HepG2 (cell line): ENCODE results near the gene FURIN. TPM values are rescaled to one million over a fixed set of nuclear protein-coding genes. Genes with fewer than 3 reads are reported as not detected.

Experiments
- GPN1 ChIP-seq: sonication (generic); formaldehyde crosslinking; IDR thresholded peaks from 2 replicates; pipeline ENCODE4 v1.5.1; 2020; ENCODE audit warnings: missing genetic modification reagents, borderline replicate concordance
- IKZF1 ChIP-seq: fragments of 450-650 bp; IDR thresholded peaks from 2 replicates; pipeline ENCODE4 v1.7.1; 2016
- KDM5B ChIP-seq: sonication (generic); formaldehyde crosslinking; IDR thresholded peaks from 2 replicates; pipeline ENCODE4 v1.4.0; 2020; ENCODE audit warnings: missing genetic modification reagents, mild to moderate bottlenecking, borderline replicate concordance
- KMT2A ChIP-seq: sonication (generic); formaldehyde crosslinking; IDR thresholded peaks from 2 replicates; pipeline ENCODE4 v1.4.0; 2020; ENCODE audit warnings: missing genetic modification reagents
- REXO4 ChIP-seq: sonication (generic); formaldehyde crosslinking; IDR thresholded peaks from 2 replicates; pipeline ENCODE4 v1.8.0; 2022; ENCODE audit warnings: missing genetic modification reagents, mild to moderate bottlenecking, borderline replicate concordance
- RNF2 ChIP-seq: fragments of 450-650 bp; conservative IDR thresholded peaks from 2 replicates; pipeline ENCODE4 v1.6.1; 2016; ENCODE audit warnings: low read depth
- TARDBP ChIP-seq: sonication (generic); formaldehyde crosslinking; IDR thresholded peaks from 2 replicates; pipeline ENCODE4 v1.8.0; 2022; ENCODE audit warnings: mild to moderate bottlenecking, missing genetic modification reagents
- ZFP62 ChIP-seq: sonication (generic); formaldehyde crosslinking; IDR thresholded peaks from 2 replicates; pipeline ENCODE4 v1.4.0; 2020; ENCODE audit warnings: missing genetic modification reagents
- ZNF280D ChIP-seq: sonication (generic); formaldehyde crosslinking; IDR thresholded peaks from 2 replicates; pipeline ENCODE4 v1.5.1; 2020; ENCODE audit warnings: mild to moderate bottlenecking, missing genetic modification reagents
- ZNF282 ChIP-seq: fragments of 450-650 bp; IDR thresholded peaks from 2 replicates; pipeline ENCODE4 v1.6.1; 2018; ENCODE audit not compliant: partially characterized antibody
- ZNF33B ChIP-seq: sonication (generic); formaldehyde crosslinking; IDR thresholded peaks from 2 replicates; pipeline ENCODE4 v1.5.1; 2020; ENCODE audit warnings: mild to moderate bottlenecking, missing genetic modification reagents
- polyA plus RNA-seq, 8 experiments: library from polyadenylated mRNA; depleted of rRNA in 3 of 8; stranded (reverse) in 7 of 8; unstranded in 1 of 8; fragments of >200 nt; fragmentation: Illumina TruSeq in 4 of 8; extraction: Trizol in 4 of 8; gene quantifications; 2 replicates each; pipeline versions ENCODE4 v1.2.1 to v1.2.3, GENCODE V29; 2011 to 2016; ENCODE audit warnings: low read depth in 4 of 8, missing spikeins in 1 of 8, mixed read lengths in 1 of 8; ENCODE audit not compliant: insufficient read depth in 1 of 8
- total RNA-seq, 5 experiments: library from RNA; depleted of rRNA; stranded (reverse); fragments of >200 nt; fragmentation: Illumina TruSeq; extraction: Trizol; gene quantifications; 2 replicates each; pipeline ENCODE4 v1.2.3, GENCODE V29; 2016; ENCODE audit warnings: low read depth in 1 of 5
- TF ChIP-seq, protein P1 (sequence below): sonication (generic); formaldehyde crosslinking; IDR thresholded peaks from 2 replicates; pipeline ENCODE4 v1.5.0; 2020; ENCODE audit warnings: mild to moderate bottlenecking, missing genetic modification reagents, borderline replicate concordance
- TF ChIP-seq, protein P2 (sequence below): sonication (generic); formaldehyde crosslinking; IDR thresholded peaks from 2 replicates; pipeline ENCODE4 v1.8.1; 2023; ENCODE audit warnings: mild to moderate bottlenecking, missing genetic modification reagents, borderline replicate concordance
- TF ChIP-seq, protein P3 (sequence below): sonication (generic); formaldehyde crosslinking; IDR thresholded peaks from 2 replicates; pipeline ENCODE4 v1.4.0; 2020; ENCODE audit warnings: missing genetic modification reagents
- TF ChIP-seq, protein P4 (sequence below): sonication (generic); formaldehyde crosslinking; IDR thresholded peaks from 2 replicates; pipeline ENCODE4 v1.4.0; 2020; ENCODE audit warnings: missing genetic modification reagents, low read depth, mild to moderate bottlenecking, borderline replicate concordance

The FURIN gene
- total and polyA plus RNA-seq, 2 of the 13 experiments (the other 11 are each of a cell fraction or from before 2014, with no cell fraction given): 15.2 to 17.4 TPM

GRCh38 chr15:90873998-90874605 is 5.7 kb downstream of the FURIN start (continued):
- TF ChIP-seq, protein P1, sequence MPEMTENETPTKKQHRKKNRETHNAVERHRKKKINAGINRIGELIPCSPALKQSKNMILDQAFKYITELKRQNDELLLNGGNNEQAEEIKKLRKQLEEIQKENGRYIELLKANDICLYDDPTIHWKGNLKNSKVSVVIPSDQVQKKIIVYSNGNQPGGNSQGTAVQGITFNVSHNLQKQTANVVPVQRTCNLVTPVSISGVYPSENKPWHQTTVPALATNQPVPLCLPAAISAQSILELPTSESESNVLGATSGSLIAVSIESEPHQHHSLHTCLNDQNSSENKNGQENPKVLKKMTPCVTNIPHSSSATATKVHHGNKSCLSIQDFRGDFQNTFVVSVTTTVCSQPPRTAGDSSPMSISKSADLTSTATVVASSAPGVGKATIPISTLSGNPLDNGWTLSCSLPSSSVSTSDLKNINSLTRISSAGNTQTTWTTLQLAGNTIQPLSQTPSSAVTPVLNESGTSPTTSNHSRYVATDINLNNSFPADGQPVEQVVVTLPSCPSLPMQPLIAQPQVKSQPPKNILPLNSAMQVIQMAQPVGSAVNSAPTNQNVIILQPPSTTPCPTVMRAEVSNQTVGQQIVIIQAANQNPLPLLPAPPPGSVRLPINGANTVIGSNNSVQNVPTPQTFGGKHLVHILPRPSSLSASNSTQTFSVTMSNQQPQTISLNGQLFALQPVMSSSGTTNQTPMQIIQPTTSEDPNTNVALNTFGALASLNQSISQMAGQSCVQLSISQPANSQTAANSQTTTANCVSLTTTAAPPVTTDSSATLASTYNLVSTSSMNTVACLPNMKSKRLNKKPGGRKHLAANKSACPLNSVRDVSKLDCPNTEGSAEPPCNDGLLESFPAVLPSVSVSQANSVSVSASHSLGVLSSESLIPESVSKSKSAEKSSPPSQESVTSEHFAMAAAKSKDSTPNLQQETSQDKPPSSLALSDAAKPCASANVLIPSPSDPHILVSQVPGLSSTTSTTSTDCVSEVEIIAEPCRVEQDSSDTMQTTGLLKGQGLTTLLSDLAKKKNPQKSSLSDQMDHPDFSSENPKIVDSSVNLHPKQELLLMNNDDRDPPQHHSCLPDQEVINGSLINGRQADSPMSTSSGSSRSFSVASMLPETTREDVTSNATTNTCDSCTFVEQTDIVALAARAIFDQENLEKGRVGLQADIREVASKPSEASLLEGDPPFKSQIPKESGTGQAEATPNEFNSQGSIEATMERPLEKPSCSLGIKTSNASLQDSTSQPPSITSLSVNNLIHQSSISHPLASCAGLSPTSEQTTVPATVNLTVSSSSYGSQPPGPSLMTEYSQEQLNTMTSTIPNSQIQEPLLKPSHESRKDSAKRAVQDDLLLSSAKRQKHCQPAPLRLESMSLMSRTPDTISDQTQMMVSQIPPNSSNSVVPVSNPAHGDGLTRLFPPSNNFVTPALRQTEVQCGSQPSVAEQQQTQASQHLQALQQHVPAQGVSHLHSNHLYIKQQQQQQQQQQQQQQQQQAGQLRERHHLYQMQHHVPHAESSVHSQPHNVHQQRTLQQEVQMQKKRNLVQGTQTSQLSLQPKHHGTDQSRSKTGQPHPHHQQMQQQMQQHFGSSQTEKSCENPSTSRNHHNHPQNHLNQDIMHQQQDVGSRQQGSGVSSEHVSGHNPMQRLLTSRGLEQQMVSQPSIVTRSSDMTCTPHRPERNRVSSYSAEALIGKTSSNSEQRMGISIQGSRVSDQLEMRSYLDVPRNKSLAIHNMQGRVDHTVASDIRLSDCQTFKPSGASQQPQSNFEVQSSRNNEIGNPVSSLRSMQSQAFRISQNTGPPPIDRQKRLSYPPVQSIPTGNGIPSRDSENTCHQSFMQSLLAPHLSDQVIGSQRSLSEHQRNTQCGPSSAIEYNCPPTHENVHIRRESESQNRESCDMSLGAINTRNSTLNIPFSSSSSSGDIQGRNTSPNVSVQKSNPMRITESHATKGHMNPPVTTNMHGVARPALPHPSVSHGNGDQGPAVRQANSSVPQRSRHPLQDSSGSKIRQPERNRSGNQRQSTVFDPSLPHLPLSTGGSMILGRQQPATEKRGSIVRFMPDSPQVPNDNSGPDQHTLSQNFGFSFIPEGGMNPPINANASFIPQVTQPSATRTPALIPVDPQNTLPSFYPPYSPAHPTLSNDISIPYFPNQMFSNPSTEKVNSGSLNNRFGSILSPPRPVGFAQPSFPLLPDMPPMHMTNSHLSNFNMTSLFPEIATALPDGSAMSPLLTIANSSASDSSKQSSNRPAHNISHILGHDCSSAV (CRISPR knock-in tag): no peak
- no peak for TF ChIP-seq REXO4 (CRISPR knock-in tag)
- no peak for TF ChIP-seq ZFP62 (CRISPR knock-in tag)
- peak; percentile 60; the same call in 1 of the 2 replicates for TF ChIP-seq KDM5B (CRISPR knock-in tag)
- no peak for TF ChIP-seq ZNF282
- TF ChIP-seq, protein P2, sequence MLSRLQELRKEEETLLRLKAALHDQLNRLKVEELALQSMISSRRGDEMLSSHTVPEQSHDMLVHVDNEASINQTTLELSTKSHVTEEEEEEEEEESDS (CRISPR knock-in tag): no peak
- peak; percentile 81 for TF ChIP-seq RNF2
- TF ChIP-seq ZNF33B (CRISPR knock-in tag): 0 out of 2 replicates have a peak, but pooled peaks have one; percentile 67
- no peak for TF ChIP-seq IKZF1
- TF ChIP-seq TARDBP: peak; percentile 99
- TF ChIP-seq, protein P3, sequence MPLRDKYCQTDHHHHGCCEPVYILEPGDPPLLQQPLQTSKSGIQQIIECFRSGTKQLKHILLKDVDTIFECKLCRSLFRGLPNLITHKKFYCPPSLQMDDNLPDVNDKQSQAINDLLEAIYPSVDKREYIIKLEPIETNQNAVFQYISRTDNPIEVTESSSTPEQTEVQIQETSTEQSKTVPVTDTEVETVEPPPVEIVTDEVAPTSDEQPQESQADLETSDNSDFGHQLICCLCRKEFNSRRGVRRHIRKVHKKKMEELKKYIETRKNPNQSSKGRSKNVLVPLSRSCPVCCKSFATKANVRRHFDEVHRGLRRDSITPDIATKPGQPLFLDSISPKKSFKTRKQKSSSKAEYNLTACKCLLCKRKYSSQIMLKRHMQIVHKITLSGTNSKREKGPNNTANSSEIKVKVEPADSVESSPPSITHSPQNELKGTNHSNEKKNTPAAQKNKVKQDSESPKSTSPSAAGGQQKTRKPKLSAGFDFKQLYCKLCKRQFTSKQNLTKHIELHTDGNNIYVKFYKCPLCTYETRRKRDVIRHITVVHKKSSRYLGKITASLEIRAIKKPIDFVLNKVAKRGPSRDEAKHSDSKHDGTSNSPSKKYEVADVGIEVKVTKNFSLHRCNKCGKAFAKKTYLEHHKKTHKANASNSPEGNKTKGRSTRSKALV (CRISPR knock-in tag): peak; percentile 82; the same call in 1 of the 2 replicates
- TF ChIP-seq ZNF280D: peak; percentile 77; the same call in 1 of the 2 replicates
- TF ChIP-seq GPN1 (CRISPR knock-in tag): no peak
- peak; percentile 74 for TF ChIP-seq KMT2A (CRISPR knock-in tag)
- TF ChIP-seq, protein P4, sequence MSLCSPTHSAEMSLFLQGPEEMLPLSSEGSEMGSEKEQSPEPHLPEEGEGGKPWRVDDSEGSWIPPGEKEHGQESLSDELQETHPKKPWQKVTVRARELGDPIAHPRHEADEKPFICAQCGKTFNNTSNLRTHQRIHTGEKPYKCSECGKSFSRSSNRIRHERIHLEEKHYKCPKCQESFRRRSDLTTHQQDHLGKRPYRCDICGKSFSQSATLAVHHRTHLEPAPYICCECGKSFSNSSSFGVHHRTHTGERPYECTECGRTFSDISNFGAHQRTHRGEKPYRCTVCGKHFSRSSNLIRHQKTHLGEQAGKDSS (CRISPR knock-in tag): peak; percentile 93
